Stimulated activated CD4-positive, alpha-beta T cell treated with anti-CD3 and anti-CD28 coated beads, Interleukin-2, amount 100 ng/mL, for 24 hours (primary cell): ENCODE data around the gene ZNF593.
A peak's percentile ranks its signal among the peaks of the same experiment; 100 is the strongest.

Experiments
- DNase-seq, 2 donors: peaks; one replicate each; pipeline ENCODE4 v3.0.0-alpha.2; 2020

The ZNF593 gene

DNA sequence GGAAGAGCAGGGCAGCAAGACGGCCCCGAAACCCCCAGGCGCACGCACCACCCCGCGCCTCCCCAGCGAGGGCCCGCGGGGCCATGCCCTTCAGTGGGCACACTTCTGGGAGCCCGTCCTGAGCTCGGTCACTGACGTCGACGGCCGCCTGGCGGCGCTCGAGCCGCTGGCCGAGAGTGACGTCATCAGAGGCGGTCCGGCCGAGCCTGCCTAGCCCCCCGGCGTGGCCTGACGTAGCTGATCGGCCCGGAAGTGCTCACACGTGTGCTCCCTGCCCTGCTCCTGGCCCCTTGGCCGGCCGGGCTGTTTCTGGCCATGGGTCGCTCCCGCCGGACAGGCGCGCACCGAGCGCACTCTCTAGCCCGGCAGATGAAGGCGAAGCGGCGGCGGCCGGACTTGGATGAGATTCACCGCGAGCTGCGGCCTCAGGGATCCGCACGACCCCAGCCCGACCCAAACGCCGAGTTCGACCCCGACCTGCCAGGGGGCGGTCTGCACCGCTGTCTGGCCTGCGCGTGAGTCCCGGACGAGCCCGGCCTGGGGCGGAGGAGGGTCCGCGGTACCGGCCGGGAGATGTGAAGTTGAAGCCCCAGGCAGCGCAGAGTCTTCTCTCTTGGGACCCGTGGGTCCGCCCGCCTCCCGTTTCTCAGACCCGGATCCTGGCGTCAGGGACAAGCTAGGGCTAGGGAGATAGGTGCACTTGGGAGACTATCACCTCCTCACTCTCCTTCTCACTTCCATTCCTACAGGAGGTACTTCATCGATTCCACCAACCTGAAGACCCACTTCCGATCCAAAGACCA lies at the start of gene ZNF593:
Gene ZNF593, plus strand, starts transcription at position 240 of the 803 bp plus-strand sequence. Its CDS starts 76 bp downstream, at position 316.
- DNase-seq: peak; percentile 89 to 94

DNA sequence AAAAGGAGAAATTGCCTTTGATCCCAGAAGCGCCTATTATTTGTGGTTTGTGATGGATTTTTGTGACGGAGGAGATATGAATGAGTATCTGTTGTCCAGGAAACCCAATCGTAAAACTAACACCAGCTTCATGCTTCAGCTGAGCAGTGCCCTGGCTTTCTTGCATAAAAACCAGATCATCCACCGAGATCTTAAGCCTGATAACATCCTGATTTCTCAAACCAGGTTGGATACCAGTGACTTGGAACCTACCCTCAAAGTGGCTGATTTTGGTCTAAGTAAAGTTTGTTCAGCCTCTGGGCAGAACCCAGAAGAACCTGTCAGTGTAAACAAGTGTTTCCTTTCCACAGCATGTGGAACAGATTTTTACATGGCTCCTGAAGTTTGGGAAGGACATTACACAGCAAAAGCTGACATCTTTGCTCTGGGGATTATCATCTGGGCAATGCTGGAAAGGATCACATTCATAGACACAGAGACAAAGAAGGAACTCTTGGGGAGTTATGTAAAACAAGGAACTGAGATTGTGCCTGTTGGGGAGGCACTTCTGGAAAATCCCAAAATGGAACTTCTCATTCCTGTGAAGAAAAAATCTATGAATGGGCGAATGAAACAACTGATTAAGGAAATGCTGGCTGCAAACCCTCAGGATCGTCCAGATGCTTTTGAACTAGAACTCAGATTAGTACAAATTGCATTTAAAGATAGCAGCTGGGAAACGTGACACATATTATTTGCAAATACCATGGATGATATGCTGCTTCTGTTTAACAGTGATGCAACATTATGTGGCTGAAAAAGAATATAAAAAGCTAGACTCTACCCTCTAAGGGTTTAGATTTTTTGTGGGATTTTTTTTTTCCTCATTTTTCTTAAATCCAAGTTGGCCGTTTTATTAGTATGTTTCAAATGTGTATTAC lies 47.6 kb upstream of the ZNF593 start:
- DNase-seq: no peak

DNA sequence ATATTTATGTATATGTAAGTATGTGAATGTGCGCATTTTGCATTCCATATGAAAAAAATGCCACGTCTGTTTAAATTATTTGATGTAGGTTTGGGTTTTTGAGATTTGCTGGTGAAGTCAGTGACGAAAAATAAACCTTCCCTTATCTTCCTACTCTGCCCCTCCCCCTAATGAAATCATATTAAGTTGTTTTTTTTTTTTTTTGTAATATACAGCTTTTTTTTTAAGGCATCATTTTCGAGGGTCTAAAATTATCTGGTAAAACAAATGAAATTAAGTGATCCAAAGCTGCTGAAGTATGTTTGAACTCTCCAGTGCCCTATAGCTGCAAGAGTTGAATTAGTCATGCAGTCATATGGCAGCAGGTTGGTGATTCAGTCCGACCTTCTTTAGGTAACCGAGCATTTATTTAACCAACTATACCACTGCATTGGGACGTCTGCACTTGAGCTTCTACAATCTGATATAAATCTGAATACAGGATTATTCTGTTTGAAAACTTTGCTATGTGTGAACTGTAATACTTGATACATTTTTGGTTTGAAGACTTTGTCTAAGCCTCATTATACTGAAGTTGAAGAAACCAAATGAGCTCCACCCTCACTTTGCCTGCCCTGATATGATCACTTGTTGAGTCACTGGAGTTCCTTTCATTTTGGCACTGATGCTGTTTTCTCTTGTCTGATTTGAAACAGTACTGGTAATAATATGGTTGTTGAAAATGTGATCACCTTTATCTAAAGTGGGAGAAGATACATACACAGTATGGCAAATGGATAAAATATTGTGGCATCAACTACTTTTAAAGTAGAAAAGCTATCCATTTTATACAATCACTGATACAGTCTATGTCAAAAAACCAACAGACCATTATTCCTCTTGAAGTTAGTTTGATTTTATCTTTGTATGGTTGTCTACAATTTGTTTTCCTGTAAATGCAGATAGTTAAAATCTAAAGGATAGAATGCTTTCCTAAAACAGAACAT lies 46.4 kb upstream of the ZNF593 start:
- no peak for DNase-seq

DNA sequence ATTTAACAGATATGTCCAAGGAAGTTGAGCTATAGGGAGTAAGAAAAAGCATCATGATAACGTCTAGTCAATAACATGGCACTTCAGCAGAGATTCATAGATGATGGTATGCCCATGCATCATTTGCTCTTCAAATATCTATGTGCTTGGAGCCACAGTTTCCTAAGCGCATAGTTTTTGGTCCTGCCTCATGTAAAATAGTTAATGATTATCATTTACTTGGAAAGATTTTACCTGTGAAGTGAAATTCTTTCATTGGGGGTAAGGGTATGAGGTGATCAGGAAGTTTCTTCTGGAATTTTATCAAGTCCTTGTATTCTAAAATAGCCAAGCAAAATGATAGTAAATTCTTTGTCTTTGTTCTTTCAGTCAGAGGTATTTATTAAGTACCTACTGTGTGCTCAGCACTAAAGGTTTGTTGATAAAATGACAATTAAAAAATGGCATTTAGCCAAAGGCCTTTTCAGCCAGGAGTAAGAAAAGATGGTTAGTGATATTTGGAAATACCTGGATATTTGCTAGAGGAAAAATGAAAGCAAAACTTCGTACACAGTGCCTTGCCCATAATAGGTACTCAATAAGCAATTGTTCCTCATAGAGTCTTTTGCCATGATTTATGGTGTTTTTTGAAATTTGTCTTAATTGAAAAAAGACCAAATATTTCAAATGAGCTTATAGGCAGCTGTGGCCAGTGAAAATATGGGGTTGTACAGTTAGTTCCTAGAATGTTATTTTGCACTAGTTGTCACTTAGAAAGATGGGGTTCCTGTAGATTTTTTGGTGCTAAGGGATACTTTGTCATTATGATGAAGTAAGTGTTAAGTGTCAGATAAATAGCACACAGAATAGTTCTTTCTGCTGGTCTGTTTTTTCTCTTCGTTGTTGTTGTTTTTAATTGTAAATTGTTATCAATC lies 45.0 kb upstream of the ZNF593 start:
- DNase-seq: no peak

DNA sequence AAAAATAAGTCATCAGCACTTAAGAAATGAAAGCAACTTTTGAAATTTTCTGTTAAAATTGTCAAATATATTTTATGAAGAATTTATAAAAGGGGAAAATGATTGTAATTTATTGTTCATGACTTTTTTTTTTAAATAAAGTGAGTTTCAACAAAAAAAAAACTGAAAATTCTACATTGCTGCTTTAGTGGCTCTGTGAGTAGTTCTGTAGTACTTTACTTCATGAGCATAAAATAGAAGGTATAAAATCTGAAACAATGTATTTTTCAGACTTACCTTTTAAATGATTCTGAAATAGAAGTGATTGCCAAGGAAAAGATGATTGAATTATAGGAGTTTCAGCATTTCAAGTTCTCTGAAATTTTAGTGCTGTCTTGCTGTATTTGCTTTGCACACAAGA lies 44.3 kb upstream of the ZNF593 start:
- no peak for DNase-seq

DNA sequence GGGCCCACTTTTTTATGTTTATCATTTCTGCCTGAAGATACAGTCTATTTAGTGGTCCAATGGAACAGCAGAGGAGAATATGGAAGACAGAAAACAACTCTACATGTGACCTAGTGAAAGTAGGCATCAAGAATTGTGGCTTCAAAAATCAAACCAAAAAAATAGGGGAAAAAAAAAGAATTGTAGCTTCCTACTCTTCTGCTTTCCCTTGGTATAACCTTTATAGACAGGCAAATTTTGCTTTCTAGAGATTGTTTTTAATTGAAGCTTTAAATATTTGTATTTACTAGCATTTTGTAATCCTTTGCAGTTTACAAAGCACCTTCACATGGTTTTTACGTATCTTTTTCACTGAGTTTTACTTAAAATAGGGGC lies 43.8 kb upstream of the ZNF593 start:
- no peak for DNase-seq

DNA sequence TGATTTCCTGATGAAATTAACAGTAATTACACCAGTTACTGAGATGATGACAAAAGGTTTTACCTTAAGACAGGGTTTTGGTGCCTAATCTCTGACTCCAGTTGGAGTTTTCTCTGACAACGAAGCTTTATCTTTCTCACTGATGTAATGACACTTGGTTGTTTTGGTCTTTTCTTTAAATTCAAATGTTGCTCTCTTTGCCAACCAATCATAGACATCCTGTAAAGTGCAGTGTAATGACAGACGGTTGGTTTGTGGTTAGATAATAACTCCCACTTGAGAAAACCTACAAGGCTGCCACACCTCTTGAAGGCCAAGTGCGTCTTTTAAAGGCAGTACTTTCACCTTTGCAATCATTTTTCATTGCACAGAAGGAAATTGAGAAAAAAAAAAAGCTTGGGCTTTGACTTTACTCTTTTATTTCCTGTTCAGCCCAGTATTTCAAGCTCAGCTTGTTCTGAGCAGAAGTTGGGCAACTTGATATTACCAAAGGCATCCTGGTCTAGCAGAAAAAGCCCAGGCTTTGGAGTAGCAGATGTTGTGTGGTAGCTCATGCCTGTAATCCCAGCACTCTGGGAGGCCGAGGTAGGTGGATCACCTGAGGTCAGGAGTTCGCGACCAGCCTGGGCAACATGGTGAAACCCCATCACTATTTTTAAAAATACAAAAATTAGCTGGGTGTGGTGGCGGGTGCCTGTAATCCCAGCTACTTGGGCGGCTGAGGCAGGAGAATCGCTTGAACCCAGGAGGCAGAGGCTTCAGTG lies 43.2 kb upstream of the ZNF593 start:
- peak; percentile 12 to 32 for DNase-seq

DNA sequence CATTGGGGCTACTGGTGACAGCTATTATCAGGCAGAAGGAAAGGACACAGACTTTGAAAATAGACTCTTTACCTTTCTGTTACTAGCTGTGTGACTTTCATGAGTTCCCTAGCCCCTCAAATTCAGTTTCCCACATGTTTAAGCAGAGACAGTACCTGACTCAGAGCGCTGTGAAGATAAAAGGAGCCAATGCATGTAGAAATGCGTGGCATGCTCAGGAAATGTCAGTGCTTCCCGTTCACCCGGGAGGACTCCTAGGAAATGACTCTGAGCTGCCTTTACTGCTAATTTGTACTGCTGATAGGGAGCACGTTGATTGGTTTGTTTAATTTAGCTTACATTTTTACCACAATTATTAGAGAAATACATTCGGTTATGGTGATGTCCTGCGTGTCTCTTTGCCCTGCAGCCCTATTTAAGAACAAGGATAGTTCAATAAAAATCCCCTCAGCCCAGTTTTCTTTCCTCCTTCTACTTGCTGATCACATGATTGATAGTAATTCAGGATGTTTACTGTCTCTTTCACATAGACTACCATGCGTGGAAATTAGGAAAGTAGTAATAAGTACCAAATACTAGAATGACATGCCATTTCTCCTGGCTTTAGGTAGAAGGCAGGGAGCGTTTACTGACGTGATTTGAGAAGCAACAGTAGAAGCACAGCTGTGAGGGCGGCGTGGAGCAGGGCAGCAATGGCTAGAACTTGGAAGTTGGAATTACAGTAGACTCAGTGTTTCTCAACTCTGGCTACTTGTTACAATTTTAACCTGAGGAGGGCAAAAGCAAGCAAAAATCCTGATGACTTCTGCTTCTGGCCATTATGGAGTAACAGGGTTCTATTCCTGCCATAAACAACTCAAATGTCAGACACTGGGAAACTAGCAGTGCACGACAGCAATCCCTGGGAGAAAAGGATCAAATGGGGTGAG lies 42.2 kb upstream of the ZNF593 start:
- no peak for DNase-seq

DNA sequence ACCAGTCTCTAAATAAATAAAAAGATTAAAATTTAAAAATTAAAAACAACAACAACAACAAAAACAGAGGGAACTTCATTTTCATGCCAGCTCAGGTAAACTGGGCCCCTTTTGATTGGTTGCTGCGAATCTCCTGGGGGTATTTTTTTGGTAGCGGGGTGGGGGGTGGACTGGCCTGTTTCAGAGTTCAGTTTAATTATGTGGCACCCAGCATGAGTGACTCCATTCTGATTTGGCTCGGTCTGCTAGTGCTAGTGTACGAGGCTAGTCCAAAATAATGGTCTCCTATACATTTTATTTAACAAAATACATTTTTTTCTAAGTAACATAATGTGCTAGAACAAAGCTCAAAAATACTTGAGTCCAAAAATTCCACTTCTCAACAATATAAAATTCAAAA lies 39.9 kb upstream of the ZNF593 start:
- DNase-seq: no peak

DNA sequence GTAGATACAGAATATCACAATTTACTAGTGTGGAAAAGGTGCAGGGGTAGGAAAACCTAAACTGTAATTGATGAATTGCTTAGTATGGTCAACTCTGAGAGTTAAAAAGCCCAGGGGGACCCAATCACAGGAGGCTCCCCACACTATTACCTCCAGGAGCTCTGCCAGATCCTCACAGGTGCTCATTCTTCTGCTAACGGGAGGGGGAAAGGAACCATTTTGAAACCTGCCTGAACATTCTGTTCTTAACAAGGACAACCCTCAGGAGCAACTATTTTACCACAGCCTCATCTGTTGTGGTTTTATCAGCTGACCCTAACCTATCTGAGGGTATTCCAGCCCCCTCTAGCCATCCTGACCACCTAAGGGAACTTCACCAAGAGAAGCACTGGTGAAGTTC lies 39.0 kb upstream of the ZNF593 start:
- DNase-seq: no peak

DNA sequence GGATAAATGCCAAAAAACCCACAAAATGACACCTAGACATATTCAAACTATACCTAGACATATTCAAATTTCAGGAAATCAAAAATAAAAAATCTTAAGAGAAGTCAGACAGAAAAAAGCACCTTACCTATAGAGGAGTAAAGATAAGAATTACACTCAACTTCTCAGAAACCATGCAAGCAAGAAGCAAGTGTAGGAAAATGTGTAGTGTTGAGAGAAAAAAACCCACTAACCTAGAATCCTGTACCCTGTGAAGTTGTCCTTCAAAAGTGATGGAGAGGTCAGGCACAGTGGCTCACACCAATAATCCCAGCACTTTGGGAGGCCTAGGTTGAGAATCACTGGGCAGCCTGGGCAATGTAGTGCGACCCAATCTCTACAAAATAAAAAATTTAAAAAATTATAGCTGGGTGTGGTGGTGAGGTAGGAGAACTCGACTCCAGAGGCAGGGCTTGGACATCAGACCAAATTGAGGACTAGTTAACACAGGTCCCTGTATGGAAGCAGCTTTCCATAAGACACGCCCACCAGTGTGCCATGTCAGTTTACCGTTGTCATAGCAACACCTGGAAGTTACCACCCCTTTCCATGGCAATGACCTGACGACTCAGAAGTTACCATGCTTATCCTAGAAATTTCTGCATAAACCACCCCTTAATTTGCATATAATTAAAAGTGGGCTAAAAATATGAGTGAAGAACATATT lies 37.4 kb upstream of the ZNF593 start:
- no peak for DNase-seq

DNA sequence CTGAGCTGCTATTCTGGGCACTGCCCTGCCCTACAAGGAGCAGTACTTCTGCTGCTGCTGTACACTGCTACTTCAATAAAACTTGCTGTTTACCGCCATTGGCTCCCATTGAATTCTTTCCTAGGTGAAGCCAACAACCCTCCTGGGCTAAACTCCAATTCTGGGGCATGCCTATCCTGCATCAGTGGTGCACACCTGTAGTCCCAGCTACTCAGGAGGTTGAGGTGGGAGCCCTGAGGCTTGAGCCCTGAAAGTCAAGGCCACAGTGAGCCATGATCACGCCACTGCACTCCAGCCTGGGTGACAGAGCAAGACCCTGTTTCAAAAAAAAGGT lies 36.9 kb upstream of the ZNF593 start:
- DNase-seq: no peak

DNA sequence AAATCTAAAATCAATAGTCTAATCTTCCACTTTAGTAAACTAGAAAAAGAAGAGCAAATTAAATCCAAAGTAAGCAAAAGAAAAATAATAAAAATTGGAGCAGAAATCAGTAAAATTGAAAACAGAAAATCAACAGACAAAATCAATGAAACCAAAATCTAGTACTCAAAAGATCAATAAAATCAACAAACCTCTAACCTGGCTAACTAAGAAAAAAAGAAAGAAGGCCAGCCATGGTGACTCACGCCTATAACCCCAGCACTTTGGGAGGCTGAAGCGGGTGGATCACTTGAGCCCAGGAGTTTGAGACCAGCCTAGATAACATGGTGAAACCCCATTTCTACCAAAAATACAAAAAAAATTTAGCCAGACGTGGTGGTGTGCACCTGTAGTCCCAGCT lies 35.2 kb upstream of the ZNF593 start:
- no peak for DNase-seq

DNA sequence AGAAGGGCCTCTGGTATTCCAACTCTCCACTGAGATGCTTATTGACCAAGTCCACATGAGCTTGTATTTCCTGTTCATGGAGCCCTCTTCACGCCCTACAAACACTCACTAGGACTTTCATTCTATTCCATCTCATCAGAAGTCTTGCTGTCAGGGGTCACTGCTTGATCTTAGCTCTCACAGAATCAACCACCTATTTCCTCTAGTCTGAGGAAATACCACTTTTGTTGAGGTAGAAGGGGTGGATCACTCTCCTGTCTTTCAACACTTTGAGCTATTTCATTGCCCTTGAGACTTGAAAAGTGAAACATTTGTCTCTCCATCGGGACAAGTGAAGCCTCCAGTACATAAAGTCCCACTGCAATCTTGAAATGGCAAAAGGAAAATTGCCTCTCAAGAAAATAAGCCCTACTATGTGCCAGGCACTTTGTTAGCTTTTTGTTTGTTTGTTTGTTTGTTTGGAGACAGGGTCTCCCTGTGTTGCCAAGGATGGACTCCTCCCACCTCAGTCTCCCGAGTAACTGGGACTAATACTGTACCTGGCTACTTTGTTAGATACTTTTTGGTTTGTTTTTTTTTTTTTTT lies 30.6 kb upstream of the ZNF593 start:
- DNase-seq: no peak

DNA sequence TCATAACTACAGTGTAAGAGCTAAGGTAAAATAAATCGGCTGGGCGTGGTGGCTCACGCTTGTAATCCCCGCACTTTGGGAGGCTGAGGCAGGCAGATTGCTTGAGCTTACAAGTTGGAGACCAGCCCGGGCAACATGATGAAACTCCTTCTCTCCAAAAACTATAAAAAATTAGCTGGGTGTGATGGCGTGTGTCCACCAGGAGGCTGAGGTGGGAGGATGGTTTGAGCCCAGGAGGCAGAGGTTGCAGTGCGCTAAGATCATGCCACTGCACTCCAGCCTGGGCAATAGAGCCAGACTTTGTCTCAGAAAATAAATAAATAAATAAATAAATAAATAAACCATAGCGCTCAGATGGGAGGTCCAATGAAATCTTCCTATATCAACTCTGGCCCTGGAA lies 27.5 kb upstream of the ZNF593 start:
- DNase-seq: no peak

DNA sequence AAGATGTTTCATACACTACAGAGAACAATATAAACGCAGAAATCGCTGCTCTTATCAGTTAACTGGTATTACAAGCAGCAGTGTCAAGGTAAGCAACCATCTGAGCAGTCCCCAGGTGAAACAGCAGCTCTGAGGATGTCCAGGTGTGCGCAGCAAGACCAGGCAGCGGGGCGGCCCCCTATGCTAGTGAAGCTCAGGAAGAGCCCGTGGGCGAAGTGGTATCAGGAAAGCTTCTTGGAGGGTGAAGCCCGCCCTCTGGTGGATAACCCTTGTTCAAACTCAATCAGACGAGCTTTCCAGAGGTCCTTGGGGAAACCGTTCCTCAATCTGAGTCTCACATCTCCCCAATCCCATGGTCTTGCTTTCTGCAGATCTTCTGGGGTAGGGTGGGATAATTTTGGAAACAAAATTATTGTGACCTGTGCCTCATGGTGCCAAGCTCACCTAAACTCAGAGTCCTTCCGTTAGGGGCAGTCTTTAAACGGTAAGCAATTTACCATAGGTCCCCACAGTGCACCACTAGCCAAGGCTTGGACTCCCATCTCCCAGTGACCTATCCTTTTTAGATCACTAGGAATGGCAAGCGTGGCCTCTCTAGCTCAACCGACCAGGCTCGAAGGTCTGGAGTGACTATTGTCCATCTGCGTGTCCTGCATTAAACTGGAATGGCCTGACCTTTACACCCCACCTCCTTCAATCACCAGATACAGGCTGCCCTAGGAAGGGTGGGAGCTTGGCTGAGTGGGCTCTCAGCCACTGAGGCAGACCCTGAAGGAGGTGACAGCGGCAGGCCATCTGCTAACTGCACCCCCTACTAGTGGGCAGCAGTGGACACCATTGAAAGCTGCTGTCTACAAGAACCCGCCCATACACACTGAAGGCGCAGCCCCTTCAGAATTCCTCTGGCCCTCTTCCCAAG lies 24.4 kb upstream of the ZNF593 start:
- DNase-seq: peak; percentile 74 to 75

DNA sequence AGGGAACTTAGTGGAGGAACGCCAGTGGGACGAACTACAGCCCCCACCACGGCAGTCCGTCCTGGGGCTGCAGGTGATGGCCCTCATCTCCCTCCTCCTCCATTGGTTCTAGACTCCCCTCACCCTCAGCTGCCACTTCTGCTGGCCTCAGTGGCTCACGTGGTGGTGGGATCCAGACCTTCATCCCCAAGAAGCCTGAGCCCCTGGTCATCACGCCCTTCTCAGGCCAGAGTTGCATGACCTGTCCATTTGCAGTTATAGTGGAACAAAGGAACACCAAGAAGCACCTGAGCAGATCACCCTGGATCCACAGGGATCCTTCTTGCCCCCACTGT lies 23.8 kb upstream of the ZNF593 start:
- no peak for DNase-seq

DNA sequence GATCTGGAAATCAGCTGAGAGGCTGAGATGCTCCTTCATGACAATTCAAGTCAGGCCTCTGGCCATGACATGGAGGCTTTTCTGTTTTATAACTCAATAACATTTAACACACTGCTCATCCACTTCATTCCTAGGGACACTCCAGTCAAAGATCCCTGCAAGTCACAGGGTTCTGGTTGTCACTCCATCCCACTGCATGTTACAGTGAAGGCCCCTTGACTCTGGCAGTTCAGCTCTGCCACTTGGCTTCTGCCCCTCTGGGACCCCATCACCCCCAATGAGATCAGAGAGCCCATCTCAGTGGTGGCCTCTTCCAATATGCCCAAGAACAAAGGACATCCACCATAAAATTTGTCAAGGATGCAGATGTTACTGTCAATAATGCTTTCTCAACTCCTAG lies 20.8 kb upstream of the ZNF593 start:
- DNase-seq: no peak
